OCI-LY7 (cell line): ENCODE results near the gene ENOX1. TPM values are rescaled to one million over a fixed set of nuclear protein-coding genes. Genes with fewer than 3 reads are reported as not detected.

Experiments used
- Bru-seq: library from RNA; stranded (reverse); fragments of 400-500 nt; gene quantifications from one replicate; lab custom pipeline; 2021; lab: Mats Ljungman, UMichigan
- BruChase-seq, 2 experiments: library from RNA; stranded (reverse); fragments of 400-500 nt; gene quantifications; one replicate each; lab custom pipeline; 2021; lab: Mats Ljungman, UMichigan
- BruUV-seq: library from RNA; stranded (reverse); fragments of 400-500 nt; replicated peaks from 2 replicates; lab custom pipeline; 2021; lab: Mats Ljungman, UMichigan
- CTCF ChIA-PET: fragments of 300-600 bp; sonication (Branson Sonifier 250); formaldehyde crosslinking; loops from one replicate; lab custom pipeline; 2022; ENCODE audit warnings: antibody characterized with exemption; ENCODE audit not compliant: unreplicated experiment; lab: Charles Lee
- POLR2A ChIA-PET: fragments of 300-600 bp; sonication (Branson Sonifier 250); formaldehyde crosslinking; loops from one replicate; lab custom pipeline; 2022; ENCODE audit warnings: antibody characterized with exemption; lab: Charles Lee
- DNase-seq: peaks from one replicate; pipeline ENCODE4 v3.0.0-alpha.2; 2015; ENCODE audit warnings: low spot score
- H2AFZ ChIP-seq: fragments of 200-600 bp; sonication (generic), shearing (Covaris generic); 2 replicates; pipeline ENCODE4 v1.6.1; 2014; ENCODE audit warnings: mild to moderate bottlenecking, antibody characterized with exemption, low read length, moderate library complexity
- H3K27ac ChIP-seq: fragments of 200-600 bp; sonication (generic); 2 replicates; pipeline ENCODE4 v1.5.1; 2014; ENCODE audit warnings: mixed run types, low read depth, mild to moderate bottlenecking, moderate library complexity, low read length, inconsistent platforms; ENCODE audit not compliant: poor library complexity, severe bottlenecking
- H3K36me3 ChIP-seq: fragments of 200-600 bp; sonication (generic); 2 replicates; pipeline ENCODE4 v1.6.1; 2014; ENCODE audit warnings: mild to moderate bottlenecking, antibody characterized with exemption, low read length, moderate library complexity, mixed read lengths; ENCODE audit not compliant: insufficient read depth
- H3K4me1 ChIP-seq: fragments of 200-600 bp; sonication (generic); 2 replicates; pipeline ENCODE4 v1.5.1; 2014; ENCODE audit warnings: mild to moderate bottlenecking, low read length; ENCODE audit not compliant: insufficient read depth, poor library complexity, severe bottlenecking
- H3K4me2 ChIP-seq: fragments of 200-600 bp; sonication (generic); 2 replicates; pipeline ENCODE4 v1.6.1; 2014; ENCODE audit warnings: mild to moderate bottlenecking, low read length
- H3K4me3 ChIP-seq: fragments of 200-600 bp; sonication (generic); 2 replicates; pipeline ENCODE4 v1.5.1; 2014; ENCODE audit warnings: mild to moderate bottlenecking, low read depth, low read length; ENCODE audit not compliant: poor library complexity, severe bottlenecking
- H3K79me2 ChIP-seq: fragments of 200-600 bp; sonication (generic); 2 replicates; pipeline ENCODE4 v1.6.1; 2016; ENCODE audit warnings: low read depth, mild to moderate bottlenecking, low read length, moderate library complexity, mixed read lengths; ENCODE audit not compliant: insufficient read depth
- H3K9me2 ChIP-seq: fragments of 200-600 bp; sonication (generic); 2 replicates; pipeline ENCODE4 v1.6.1; 2016; ENCODE audit warnings: mild to moderate bottlenecking, low read length, mixed read lengths; ENCODE audit not compliant: insufficient read depth
- H3K9me3 ChIP-seq: fragments of 200-600 bp; sonication (generic); 2 replicates; pipeline ENCODE4 v1.6.1; 2014; ENCODE audit warnings: mild to moderate bottlenecking, mixed run types, low read length, mixed read lengths
- H4K20me1 ChIP-seq: fragments of 200-600 bp; sonication (generic); 2 replicates; pipeline ENCODE4 v1.6.1; 2014; ENCODE audit warnings: mild to moderate bottlenecking, antibody characterized with exemption, low read length, moderate library complexity, mixed read lengths; ENCODE audit not compliant: insufficient read depth
- CTCF ChIP-seq: fragments of 200-600 bp; sonication (generic); conservative IDR thresholded peaks from 2 replicates; pipeline ENCODE4 v1.5.1; 2014; ENCODE audit warnings: mild to moderate bottlenecking, antibody characterized with exemption, low read length, moderate library complexity, mixed read lengths
- EZH2phosphoT487 ChIP-seq: fragments of 200-600 bp; sonication (generic); IDR thresholded peaks from 2 replicates; pipeline ENCODE4 v1.6.1; 2018; ENCODE audit warnings: low read depth, borderline replicate concordance, mild to moderate bottlenecking, mixed run types, antibody characterized with exemption, low read length, moderate library complexity, mixed read lengths
- intact Hi-C: fragments of 100-400 bp; cut with micrococcal nuclease; formaldehyde crosslinking; loops from one replicate; pipeline ENCODE4 v1.10.0; 2022; ENCODE audit not compliant: unreplicated experiment
- long read RNA-seq: library from polyadenylated mRNA; stranded (forward); transcript quantifications from one replicate; pipeline ENCODE4 v2.0.0, GENCODE V29; 2022
- total RNA-seq, 2 experiments: library from RNA; depleted of rRNA in 1 of 2; stranded (reverse); fragments of >200 nt in 1 of 2; shearing (Covaris generic) in 1 of 2; gene quantifications; 2 replicates each; pipeline ENCODE4 v1.2.3, GENCODE V29; 2014 to 2022

Gene ENOX1
- 0.03 TPM in 1 of 2 replicates, not detected in the other for total RNA-seq (2014; rRNA removed; shearing (Covaris generic))
- not detected in 2 replicates for total RNA-seq (2022)
- percentile 15 among the genes with signal in this experiment for Bru-seq, nascent RNA
- percentile 14 among the genes with signal in this experiment for BruChase-seq, experiment 1, labeled RNA remaining after a 6-hour chase
- percentile 14 among the genes with signal in this experiment for BruChase-seq, experiment 2, labeled RNA remaining after a 2-hour chase
- long read RNA-seq: 0 reads

- no peaks in the 10 kb centered on the region for H3K79me2 ChIP-seq
- CTCF ChIA-PET: no interaction called here
- no TSS peak for BruUV-seq
- H3K9me3 ChIP-seq: no peaks in the 10 kb centered on the region
- no peaks in the 10 kb centered on the region; the same call in 1 of the 2 replicates for H3K9me2 ChIP-seq
- H2AFZ ChIP-seq: peak within 1 kb of the TSS; percentile 62
- H3K4me2 ChIP-seq: peak within 1 kb of the TSS; percentile 86
- peak; percentile 55 for DNase-seq
- H3K4me1 ChIP-seq: peaks cover 12% of the 10 kb centered on the region
- POLR2A ChIA-PET: no interaction called here
- peak within 1 kb of the TSS; percentile 70 for H3K4me3 ChIP-seq
- intact Hi-C loops: no loop called here
- TF ChIP-seq CTCF (peak; percentile 21; the same call in 1 of the 2 replicates), EZH2phosphoT487 (no peak)
- peaks cover 4% of the 10 kb centered on the region; the same call in 1 of the 2 replicates for H4K20me1 ChIP-seq
- no peaks in the 10 kb centered on the region for H3K36me3 ChIP-seq
- H3K27ac ChIP-seq: no peak within 1 kb of the TSS
Observed at GRCh38 chr13:43786766-43787517, at the start of gene ENOX1. ENOX1 (minus strand) TSS chr13:43786972.

GRCh38 chr13:43835701-43836100 lies 48.9 kb upstream of the ENOX1 start:
- intact Hi-C loops: no loop called here
- Histone ChIP-seq H2AFZ (no peak overlapping the region), H3K27ac (no peak overlapping the region), H3K4me2 (no peak overlapping the region), H3K4me1 (no peaks in the 10 kb centered on the region), H3K9me3 (no peaks in the 10 kb centered on the region), H3K36me3 (no peaks in the 10 kb centered on the region), H4K20me1 (no peaks in the 10 kb centered on the region), H3K4me3 (no peak overlapping the region), H3K79me2 (no peaks in the 10 kb centered on the region), H3K9me2 (no peaks in the 10 kb centered on the region)
- BruUV-seq: no TSS peak
- no peak for TF ChIP-seq CTCF
- no peak for TF ChIP-seq EZH2phosphoT487
- CTCF ChIA-PET: no interaction called here
- DNase-seq: no peak
- POLR2A ChIA-PET: no interaction called here

GRCh38 chr13:43831088-43831487 lies 44.3 kb upstream of the ENOX1 start:
- Histone ChIP-seq H3K4me1 (no peaks in the 10 kb centered on the region), H3K4me2 (no peak overlapping the region), H3K36me3 (no peaks in the 10 kb centered on the region), H3K4me3 (no peak overlapping the region), H3K27ac (no peak overlapping the region), H3K9me2 (no peaks in the 10 kb centered on the region), H4K20me1 (no peaks in the 10 kb centered on the region), H3K9me3 (no peaks in the 10 kb centered on the region), H3K79me2 (no peaks in the 10 kb centered on the region), H2AFZ (no peak overlapping the region)
- CTCF ChIA-PET: no interaction called here
- intact Hi-C loops: no loop called here
- TF ChIP-seq CTCF (no peak), EZH2phosphoT487 (no peak)
- POLR2A ChIA-PET: no interaction called here
- no peak for DNase-seq
- BruUV-seq: no TSS peak
